HepG2 (cell line): Measurements from ENCODE around the gene TLR6. TPM values are rescaled to one million over a fixed set of nuclear protein-coding genes. Genes with fewer than 3 reads are reported as not detected.
A peak's percentile ranks its signal among the peaks of the same experiment; 100 is the strongest.

Experiments used
- ATAC-seq: fragments of 200-7000 bp; cut with Tn5 transposase; 3 replicates; pipeline ENCODE4 v1.9.1; 2020; ENCODE audit warnings: mild to moderate bottlenecking, moderate library complexity
- BruUV-seq: library from RNA; stranded (reverse); fragments of 400-500 nt; replicated peaks from 2 replicates; lab custom pipeline; 2021; lab: Mats Ljungman, UMichigan
- CTCF ChIA-PET: fragments of 300-600 bp; formaldehyde crosslinking; extraction: SDS; loops from one replicate; lab custom pipeline; 2021; ENCODE audit warnings: low total read pairs, inconsistent platforms, low intra/inter-chr PET ratio; lab: Yijun Ruan, JAX
- POLR2A ChIA-PET: fragments of 350-600 bp; sonication (Branson Sonifier 250); formaldehyde crosslinking; loops from one replicate; lab custom pipeline; 2020; ENCODE audit warnings: antibody characterized with exemption, inconsistent platforms; lab: Yijun Ruan, JAX
- DNase-seq: peaks from one replicate; pipeline ENCODE4 v3.0.0-alpha.2; 2015; ENCODE audit warnings: low spot score
- FAIRE-seq: peaks from 3 replicates; lab custom pipeline; 2011; peaks lifted over from hg19 to GRCh38; lab: Jason Lieb, UNC
- H2AFZ ChIP-seq: one replicate; pipeline ENCODE4 v1.6.1; 2011; ENCODE audit warnings: low read length, inconsistent platforms
- H3K27ac ChIP-seq: fragments of 300-600 bp; 3 replicates; pipeline ENCODE4 v1.8.0; 2011; ENCODE audit warnings: mixed run types, mild to moderate bottlenecking, mixed read lengths, low read length, inconsistent platforms; ENCODE audit not compliant: insufficient read depth; ENCODE audit errors: extremely low read length
- H3K27me3 ChIP-seq, 2 experiments: fragments of 200-600 bp in 1 of 2; 2 replicates in 1 of 2; 3 replicates in 1 of 2; pipeline versions ENCODE4 v1.6.0 to v1.8.0; 2011; ENCODE audit warnings: low read length in 2 of 2, mild to moderate bottlenecking in 2 of 2, moderate library complexity in 2 of 2, inconsistent platforms in 1 of 2; ENCODE audit not compliant: insufficient read depth in 2 of 2, control insufficient read depth in 1 of 2
- H3K36me3 ChIP-seq, 2 experiments: fragments of 200-600 bp in 1 of 2; replicated peaks in 1 of 2; 2 replicates in 1 of 2; 3 replicates in 1 of 2; pipeline versions ENCODE4 v1.5.1 to v1.8.0; 2011; ENCODE audit warnings: low read length in 2 of 2, inconsistent platforms in 1 of 2; ENCODE audit not compliant: insufficient read depth in 2 of 2, control insufficient read depth in 1 of 2
- H3K4me1 ChIP-seq: 2 replicates; pipeline ENCODE4 v1.5.1; 2012; ENCODE audit warnings: low read length, inconsistent platforms; ENCODE audit not compliant: insufficient read depth
- H3K4me2 ChIP-seq: 2 replicates; pipeline ENCODE4 v1.6.0; 2011; ENCODE audit warnings: low read depth, low read length, inconsistent platforms
- H3K4me3 ChIP-seq, 3 experiments: fragments of 200-600 bp in 1 of 3; sonication (generic), shearing (Covaris generic) in 1 of 3; replicated peaks in 1 of 3; 2 replicates each; pipeline ENCODE4 v1.5.1; 2011 to 2016; ENCODE audit warnings: low read length in 3 of 3, inconsistent platforms in 2 of 3, low read depth in 2 of 3, mild to moderate bottlenecking in 2 of 3, control low read depth in 1 of 3, mixed read lengths in 1 of 3; ENCODE audit not compliant: insufficient read depth in 1 of 3
- H3K79me2 ChIP-seq: one replicate; pipeline ENCODE4 v1.6.1; 2011; ENCODE audit warnings: low read length, inconsistent platforms; ENCODE audit not compliant: insufficient read depth
- H3K9ac ChIP-seq: 2 replicates; pipeline ENCODE4 v1.6.0; 2011; ENCODE audit warnings: mild to moderate bottlenecking, low read depth, low read length, inconsistent platforms; ENCODE audit not compliant: insufficient read depth
- H3K9me3 ChIP-seq: 2 replicates; pipeline ENCODE4 v1.5.1; 2012; ENCODE audit warnings: mild to moderate bottlenecking, low read length
- H4K20me1 ChIP-seq: 2 replicates; pipeline ENCODE4 v1.6.0; 2011; ENCODE audit warnings: inconsistent platforms, mild to moderate bottlenecking, low read length, moderate library complexity; ENCODE audit not compliant: insufficient read depth
- ARID5B ChIP-seq: IDR thresholded peaks from 2 replicates; pipeline ENCODE4 v1.4.0; 2020; ENCODE audit warnings: mild to moderate bottlenecking, missing genetic modification reagents
- ASH2L ChIP-seq: fragments of 300-600, 200-600 bp; sonication (generic); IDR thresholded peaks from 2 replicates; pipeline ENCODE4 v1.7.0; 2017; ENCODE audit warnings: low read depth, mild to moderate bottlenecking, moderate library complexity, mixed read lengths, low read length; ENCODE audit not compliant: insufficient read length
- NR2F6 ChIP-seq, 2 experiments: IDR thresholded peaks; 2 replicates each; pipeline ENCODE4 v1.6.1; 2016; ENCODE audit warnings: antibody characterized with exemption in 1 of 2, mild to moderate bottlenecking in 1 of 2
- PAXIP1 ChIP-seq: sonication (generic); formaldehyde crosslinking; conservative IDR thresholded peaks from 2 replicates; pipeline ENCODE4 v1.4.0; 2020; ENCODE audit warnings: mild to moderate bottlenecking, missing genetic modification reagents, moderate library complexity
- RBM39 ChIP-seq: fragments of 200-400 bp; formaldehyde crosslinking; IDR thresholded peaks from one replicate; pipeline ENCODE4 v1.6.1; 2018; ENCODE audit warnings: antibody characterized with exemption, mild to moderate bottlenecking, low read depth, low read length; ENCODE audit not compliant: poor library complexity, severe bottlenecking
- SIN3B ChIP-seq: fragments of 150-350 bp; IDR thresholded peaks from 2 replicates; pipeline ENCODE4 v1.6.1; 2014; ENCODE audit warnings: low read length
- SUZ12 ChIP-seq: fragments of 150-350 bp; IDR thresholded peaks from 2 replicates; pipeline ENCODE4 v1.6.1; 2014; ENCODE audit warnings: low read depth, low read length
- TRIM24 ChIP-seq: sonication (generic); formaldehyde crosslinking; IDR thresholded peaks from 2 replicates; pipeline ENCODE4 v1.8.0; 2022; ENCODE audit warnings: mild to moderate bottlenecking, missing genetic modification reagents
- ZFX ChIP-seq: sonication (generic); formaldehyde crosslinking; IDR thresholded peaks from 2 replicates; pipeline ENCODE4 v1.4.0; 2020; ENCODE audit warnings: mild to moderate bottlenecking, low read depth, missing genetic modification reagents, moderate library complexity
- ZNF678 ChIP-seq: sonication (generic); formaldehyde crosslinking; IDR thresholded peaks from 2 replicates; pipeline ENCODE4 v1.4.0; 2020; ENCODE audit warnings: mild to moderate bottlenecking, missing genetic modification reagents
- ZNF691 ChIP-seq: sonication (generic); formaldehyde crosslinking; IDR thresholded peaks from 2 replicates; pipeline ENCODE4 v1.4.0; 2020; ENCODE audit warnings: missing genetic modification reagents, low read depth, mild to moderate bottlenecking, borderline replicate concordance
- ZNF709 ChIP-seq: sonication (generic); formaldehyde crosslinking; IDR thresholded peaks from 2 replicates; pipeline ENCODE4 v1.5.0; 2020; ENCODE audit warnings: mild to moderate bottlenecking, missing genetic modification reagents
- WGBS: methylation state at CpG from one replicate; pipeline ENCODE4 v1.1.6; 2017; ENCODE audit warnings: low lambda C conversion rate; 5-methylcytosine and 5-hydroxymethylcytosine counted together
- in situ Hi-C: cut with HindIII; loops from 2 replicates; pipeline ENCODE4 v1.10.0; 2017; ENCODE audit warnings: low pct_unique_long_range_greater_than_20kb; ENCODE audit not compliant: extremely low pct_ligation_motif_present
- intact Hi-C: fragments of 100-400 bp; cut with micrococcal nuclease; formaldehyde crosslinking; loops from one replicate; pipeline ENCODE4 v1.10.0; 2022; ENCODE audit not compliant: unreplicated experiment
- polyA plus RNA-seq, 8 experiments: library from polyadenylated mRNA; depleted of rRNA in 3 of 8; stranded (reverse) in 7 of 8; unstranded in 1 of 8; fragments of >200 nt; fragmentation: Illumina TruSeq in 4 of 8; extraction: Trizol in 4 of 8; gene quantifications; 2 replicates each; pipeline versions ENCODE4 v1.2.1 to v1.2.3, GENCODE V29; 2011 to 2016; ENCODE audit warnings: low read depth in 4 of 8, missing spikeins in 1 of 8, mixed read lengths in 1 of 8; ENCODE audit not compliant: insufficient read depth in 1 of 8
- total RNA-seq, 5 experiments: library from RNA; depleted of rRNA; stranded (reverse); fragments of >200 nt; fragmentation: Illumina TruSeq; extraction: Trizol; gene quantifications; 2 replicates each; pipeline ENCODE4 v1.2.3, GENCODE V29; 2016; ENCODE audit warnings: low read depth in 1 of 5

TLR6 gene
- total and polyA plus RNA-seq, 2 of the 13 experiments (the other 11 are each of a cell fraction or from before 2014, with no cell fraction given) = 0.33 to 0.71 TPM

DNA sequence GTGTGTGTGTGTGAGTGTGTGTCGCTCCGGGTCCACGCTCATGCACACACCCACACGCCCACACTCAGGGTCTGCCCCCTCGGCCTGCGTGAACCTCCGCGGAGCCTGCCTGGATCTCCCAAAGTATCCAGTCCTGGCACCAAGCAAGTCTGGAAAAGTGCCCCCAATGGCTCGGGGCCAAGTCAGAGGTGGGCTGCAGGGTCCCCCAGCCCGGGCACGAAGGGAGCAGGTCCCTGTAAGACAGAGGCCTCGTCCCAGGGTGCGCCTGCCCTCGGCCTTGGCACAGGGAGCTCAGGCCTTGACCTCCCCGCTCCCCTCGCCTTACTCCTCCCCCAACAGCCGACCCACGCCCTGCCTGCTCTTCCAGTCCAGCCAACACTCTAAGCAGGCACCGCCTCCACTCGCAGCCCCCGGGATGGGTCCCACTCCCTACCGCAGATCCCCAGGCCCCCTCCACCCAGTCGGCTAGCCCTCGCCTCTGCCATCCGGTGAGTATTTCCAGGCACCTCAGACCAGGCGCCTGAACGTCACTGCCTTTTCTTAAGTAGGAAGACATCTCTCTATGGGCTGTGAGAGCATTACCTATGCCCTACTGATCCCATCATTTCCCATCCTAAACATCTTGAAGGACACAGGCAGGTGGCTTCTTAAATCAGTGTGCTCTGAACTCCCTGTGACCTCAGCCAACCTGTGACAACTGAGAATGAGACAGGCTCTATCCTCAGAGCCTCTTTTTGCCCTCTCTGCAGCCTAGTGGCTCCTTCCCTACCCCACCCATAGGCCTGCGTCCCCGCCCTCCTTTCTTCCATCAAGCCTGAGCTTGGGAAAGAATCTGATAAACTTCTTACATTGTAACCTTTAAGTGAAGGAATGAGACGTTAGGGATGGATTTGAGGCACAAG, 11.7 kb upstream of the TLR6 start (continued):
- TF ChIP-seq ZFX = peak; percentile 79
- TF ChIP-seq ZNF691 (CRISPR knock-in tag) = 0 out of 2 replicates have a peak, but pooled peaks have one; percentile 66
- TF ChIP-seq NR2F6 (IDR thresholded peaks at IDR 0.05) = peak; percentile 65; the same call in 1 of the 2 replicates
- TF ChIP-seq NR2F6 (CRISPR knock-in tag; IDR thresholded peaks at IDR 0.05) = peak; percentile 84
- TF ChIP-seq PAXIP1 (CRISPR knock-in tag) = peak; percentile 48
- no peak for TF ChIP-seq SUZ12

DNA sequence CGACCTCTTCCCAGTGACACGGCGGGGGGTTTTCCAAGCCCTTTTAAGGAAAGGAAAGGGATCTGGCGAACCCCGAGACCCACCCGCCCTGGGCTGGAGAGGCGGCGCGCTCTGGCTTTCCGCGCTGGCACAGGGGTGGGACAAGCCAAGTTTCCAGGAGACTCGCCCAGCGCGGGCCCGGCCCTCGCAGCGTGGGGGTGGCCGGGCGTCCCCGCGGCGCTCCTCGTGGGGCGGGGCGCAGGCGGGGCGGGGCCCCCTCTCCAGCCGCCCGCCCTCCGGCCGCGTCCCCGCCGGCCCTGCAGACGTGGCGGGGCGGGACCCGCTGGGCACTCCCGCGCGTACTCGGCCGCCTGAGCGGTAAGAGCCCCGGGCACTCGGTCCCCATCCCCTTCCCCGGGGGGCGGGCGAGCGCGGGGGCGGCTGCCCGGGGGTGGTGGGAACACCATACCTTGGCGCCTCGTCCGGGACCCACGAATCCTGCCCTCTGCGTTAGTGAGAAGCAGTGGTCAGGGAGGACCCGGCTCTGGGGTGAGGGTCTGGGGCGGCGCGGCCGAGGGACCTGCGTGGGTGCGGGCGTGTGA, 11.0 kb upstream of the TLR6 start, which contains the start of gene FAM114A1:
FAM114A1 (plus strand) TSS at position 329 of the 581 bp plus-strand sequence. CDS start 10,273 bp downstream, outside the sequence.
- in situ Hi-C loops = no loop called here
- peak within 1 kb of the TSS; percentile 72 to 96 (median 86) for H3K4me3 ChIP-seq
- ChIA-PET POLR2A (interaction anchor here (0.8 kb wide), 1 partner anchor 660 kb away, joined by 3 read pairs; the partner anchor contains the start of gene UGDH), CTCF (no interaction called here)
- no peaks in the 10 kb centered on the region for H4K20me1 ChIP-seq
- peaks cover 4 to 5% of the 10 kb centered on the region in 2 experiments for H3K36me3 ChIP-seq
- no peaks in the 10 kb centered on the region for H3K27me3 ChIP-seq
- H3K79me2 ChIP-seq = peaks cover 31% of the 10 kb centered on the region
- H3K4me2 ChIP-seq = peak within 1 kb of the TSS; percentile 97
- no peaks in the 10 kb centered on the region for H3K9me3 ChIP-seq
- H3K4me1 ChIP-seq = peaks cover 59% of the 10 kb centered on the region
- intact Hi-C loops = no loop called here
- peak within 1 kb of the TSS; percentile 89 for H3K27ac ChIP-seq
- peak within 1 kb of the TSS; percentile 35 for H2AFZ ChIP-seq
- ATAC-seq (peak; percentile 93), FAIRE-seq (no peak), DNase-seq (peak; percentile 51)
- H3K9ac ChIP-seq = peak within 1 kb of the TSS; percentile 98
- no TSS peak for BruUV-seq
- 0% methylated on average over 3 of the region's 66 CpGs for WGBS
- TF ChIP-seq TRIM24 (CRISPR knock-in tag) (no peak), ARID5B (CRISPR knock-in tag) (peak; percentile 12; the same call in 1 of the 2 replicates), ZNF678 (CRISPR knock-in tag) (no peak), SIN3B (no peak), RBM39 (no peak), ZNF709 (CRISPR knock-in tag) (0 out of 2 replicates have a peak, but pooled peaks have one; percentile 33), ASH2L (peak; percentile 26)
